ENCODE measurements around the gene ZNF37A.
"Not testable (repeated sequence)": the region's sequence is repeated elsewhere in the genome, so short reads cannot be mapped to it uniquely, and the experiment has no call there.

ZNF37A gene

DNA sequence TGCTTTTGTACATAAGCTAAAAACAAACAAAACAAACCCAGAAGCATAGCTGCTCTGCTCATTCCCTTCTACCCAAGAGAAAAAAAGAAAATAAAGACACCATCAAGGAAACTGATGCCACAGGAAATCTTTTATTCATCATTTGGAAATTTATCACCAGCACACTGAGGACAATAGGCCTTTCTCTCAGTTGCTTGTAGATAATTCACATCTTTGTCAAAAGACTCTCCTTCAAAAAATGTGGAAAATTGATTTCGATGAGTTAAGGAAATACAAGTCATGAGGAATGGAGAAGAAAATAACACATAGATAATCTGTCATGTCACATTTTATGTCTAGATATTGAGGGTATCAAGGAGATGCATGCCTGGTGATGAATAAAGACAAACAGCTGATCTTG, 53.5 kb downstream of the ZNF37A start:
- DNase-seq = no peak

DNA sequence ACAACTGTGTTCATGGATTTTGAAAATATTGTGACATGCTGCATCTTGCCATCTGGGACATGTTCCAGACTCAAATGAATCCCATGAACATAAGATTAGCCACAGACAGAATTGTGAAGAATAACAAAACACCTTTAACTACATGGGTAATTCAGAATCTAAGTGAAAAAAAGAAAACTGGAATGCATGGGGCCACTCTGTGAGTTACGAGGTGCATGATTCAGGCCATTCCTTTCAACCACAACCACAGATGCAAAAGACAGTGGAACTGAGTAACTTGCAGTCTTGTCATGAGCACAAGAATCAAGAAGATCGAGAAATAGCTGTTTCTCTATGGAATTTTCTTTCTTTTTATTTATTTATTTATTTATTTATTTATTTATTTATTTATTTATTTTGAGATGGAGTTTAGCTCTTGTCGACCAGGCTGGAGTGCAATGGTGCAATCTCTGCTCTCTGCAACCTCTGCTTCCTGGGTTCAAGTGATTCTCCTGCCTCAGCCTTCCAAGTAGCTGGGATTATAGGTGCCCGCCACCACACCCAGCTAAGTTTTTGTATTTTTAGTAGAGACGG, 56.8 kb downstream of the ZNF37A start:
- not testable (repeated sequence) for DNase-seq

DNA sequence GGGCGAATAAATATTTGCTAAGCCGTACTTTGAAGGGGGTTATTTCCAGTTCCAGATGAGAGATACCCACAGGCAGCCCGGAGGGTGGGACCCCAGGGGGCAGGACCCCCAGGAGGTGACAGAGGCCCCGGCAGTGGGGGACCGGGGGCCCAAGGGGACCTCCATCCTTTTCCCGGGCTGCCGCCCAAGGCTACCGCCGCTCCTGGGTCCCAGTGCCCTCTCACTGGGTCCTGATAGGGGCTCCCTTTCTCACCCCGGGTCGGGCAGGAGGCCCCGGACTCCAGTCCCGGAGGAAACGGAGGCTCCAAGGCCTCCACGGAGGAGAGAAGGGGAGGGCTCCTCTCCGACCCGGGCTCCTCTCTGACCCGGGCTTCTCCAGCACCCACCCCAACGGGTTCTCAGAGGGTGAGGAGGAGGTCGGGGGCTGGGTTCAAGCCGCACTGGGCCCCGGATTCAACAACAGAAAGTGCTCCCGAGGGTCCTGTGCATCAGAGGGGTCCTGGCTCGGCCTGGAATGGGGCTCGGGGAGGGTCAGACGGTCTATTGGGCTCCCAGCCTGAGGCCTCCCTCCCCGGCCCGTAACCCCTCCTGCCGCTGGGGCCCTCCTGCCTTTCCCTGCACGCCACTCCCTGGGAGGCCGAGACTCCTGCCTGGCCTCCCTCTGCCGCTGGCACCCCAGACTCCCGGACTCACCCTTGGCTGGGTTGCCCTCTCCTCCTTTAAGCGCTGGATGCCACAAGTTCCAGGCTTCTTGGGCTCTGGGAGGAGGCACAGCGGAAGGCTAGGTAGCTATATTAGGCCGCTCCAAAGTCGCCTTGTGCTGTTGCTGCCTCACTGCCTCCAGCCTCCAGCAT, 62.5 kb downstream of the ZNF37A start:
- DNase-seq = no peak

DNA sequence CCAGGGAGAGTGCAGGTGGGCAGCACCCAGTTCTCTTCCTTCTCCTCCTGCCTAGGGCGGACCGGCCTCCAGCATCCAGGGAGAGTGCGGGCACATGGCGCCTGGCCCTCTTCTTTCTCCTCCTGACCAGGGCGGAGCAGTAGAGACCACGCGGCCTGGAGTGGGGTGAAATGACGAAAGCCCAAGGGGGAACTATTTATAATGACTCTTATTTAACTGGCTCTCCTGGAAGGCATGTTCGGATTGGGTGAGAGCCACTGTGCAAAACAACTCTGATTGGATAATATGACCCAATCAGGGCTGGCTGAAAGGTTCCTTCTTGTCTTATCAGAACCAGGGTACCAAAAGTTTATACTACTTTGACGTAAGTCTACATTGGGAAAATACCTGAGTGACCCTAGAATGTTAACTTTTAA, 63.1 kb downstream of the ZNF37A start:
- DNase-seq = no peak

DNA sequence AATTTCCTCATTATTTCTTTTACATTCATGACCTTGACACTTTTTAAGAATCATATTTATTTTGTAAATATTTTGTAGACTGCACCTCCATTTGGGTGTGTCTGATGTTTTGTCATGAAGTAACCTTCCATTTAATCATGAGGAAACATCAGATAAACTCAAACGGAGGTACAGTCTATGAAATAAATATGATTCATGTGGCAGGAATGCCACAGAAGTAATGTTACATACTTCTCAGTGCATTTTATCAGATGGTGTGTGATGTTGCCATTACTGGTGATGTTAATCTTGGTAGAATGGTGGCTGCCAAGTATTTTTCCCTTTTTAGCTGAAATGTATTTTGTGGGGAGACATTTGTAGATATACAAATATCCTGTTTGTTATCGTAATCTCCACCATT, 64.9 kb downstream of the ZNF37A start:
- no peak for DNase-seq

DNA sequence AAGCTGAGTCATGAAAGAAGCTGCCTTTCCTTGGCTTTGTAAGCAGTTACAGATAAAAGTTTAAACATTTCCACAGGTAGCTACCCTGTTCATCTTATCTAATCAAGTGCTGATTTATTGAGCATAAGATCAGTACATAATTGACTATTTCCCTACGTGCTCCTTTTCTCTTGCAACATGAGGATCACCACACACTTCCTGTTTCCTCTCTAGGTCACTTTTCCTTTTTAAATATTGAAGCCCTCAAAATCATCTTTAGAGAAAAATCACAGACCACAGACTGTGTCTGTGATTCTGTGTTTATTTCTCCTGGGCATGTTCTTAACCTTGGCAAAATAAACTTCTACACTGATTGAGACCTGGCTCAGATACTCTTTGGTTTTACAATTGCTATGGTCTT, 69.5 kb downstream of the ZNF37A start:
- DNase-seq = no peak

DNA sequence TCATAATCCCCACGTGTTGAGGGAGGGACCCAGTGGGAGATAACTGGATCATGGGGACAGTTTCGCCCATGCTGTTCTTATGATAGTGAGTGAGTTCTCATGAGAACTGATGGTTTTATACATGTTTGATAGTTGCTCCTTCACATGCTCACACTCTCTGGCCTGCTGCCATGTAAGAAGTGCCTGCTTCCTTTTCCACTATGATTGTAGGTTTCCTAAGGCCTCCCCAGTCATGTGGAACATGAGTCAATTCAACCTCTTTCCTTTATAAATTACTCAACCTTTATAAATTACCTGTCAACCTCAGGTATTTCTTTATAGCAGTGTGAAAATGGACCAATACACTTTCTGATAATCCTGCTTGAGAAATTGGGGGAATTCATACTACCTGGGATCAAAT, 80.2 kb downstream of the ZNF37A start:
- no peak for DNase-seq

DNA sequence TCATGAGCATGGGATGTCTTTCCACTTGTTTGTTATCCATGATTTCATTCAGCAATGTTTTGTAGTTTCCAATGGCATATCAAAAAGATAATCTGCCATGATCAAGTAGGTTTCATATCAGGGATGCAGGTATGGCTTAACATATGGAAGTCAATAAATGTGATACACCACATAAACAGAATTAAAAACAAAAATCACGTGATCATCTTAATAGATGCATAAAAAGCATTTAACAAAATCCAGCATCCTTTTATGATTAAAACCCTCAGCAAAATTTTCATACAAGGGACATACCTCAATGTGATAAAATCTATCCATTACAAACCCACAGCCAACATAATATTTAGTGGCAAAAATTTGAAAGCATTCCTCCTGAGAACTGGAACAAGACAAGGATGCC, 90.3 kb downstream of the ZNF37A start:
- no peak for DNase-seq
